ENCODE data around the gene SYNE3.
A peak's percentile ranks its signal among the peaks of the same experiment; 100 is the strongest.

Gene SYNE3

GRCh38 chr14:95538801-95539509, 22.5 kb upstream of the SYNE3 start:
- no peak for DNase-seq

- DNase-seq: no peak
Observed at GRCh38 chr14:95537298-95538089, 21.0 kb upstream of the SYNE3 start.

GRCh38 chr14:95536671-95537070, 20.2 kb upstream of the SYNE3 start:
- DNase-seq: no peak

GRCh38 chr14:95536036-95536593, 19.7 kb upstream of the SYNE3 start:
- no peak for DNase-seq

GRCh38 chr14:95535226-95536021, 19.0 kb upstream of the SYNE3 start:
- DNase-seq: no peak

GRCh38 chr14:95534299-95535225, 18.1 kb upstream of the SYNE3 start, which contains the start of gene GLRX5:
TSS of gene GLRX5 (plus strand) at chr14:95535050. CDS start at chr14:95535090, 40 bp downstream.
- peak; percentile 100 for DNase-seq

GRCh38 chr14:95533822-95534221, 17.4 kb upstream of the SYNE3 start:
- no peak for DNase-seq

GRCh38 chr14:95533391-95533821, 17.0 kb upstream of the SYNE3 start:
- no peak for DNase-seq

- DNase-seq: no peak
Observed at GRCh38 chr14:95531969-95532368, 15.5 kb upstream of the SYNE3 start.

- no peak for DNase-seq
Observed at GRCh38 chr14:95531473-95531872, 15.0 kb upstream of the SYNE3 start.

GRCh38 chr14:95530473-95531276, 14.2 kb upstream of the SYNE3 start:
- no peak for DNase-seq

- no peak for DNase-seq
Observed at GRCh38 chr14:95529216-95529615, 12.8 kb upstream of the SYNE3 start.

GRCh38 chr14:95527387-95528002, 11.0 kb upstream of the SYNE3 start:
- peak; percentile 66 for DNase-seq

GRCh38 chr14:95526483-95527386, 10.3 kb upstream of the SYNE3 start:
- no peak for DNase-seq

GRCh38 chr14:95525999-95526398, 9.5 kb upstream of the SYNE3 start:
- no peak for DNase-seq

- DNase-seq: no peak
Observed at GRCh38 chr14:95524706-95525512, 8.5 kb upstream of the SYNE3 start.

- peak; percentile 69 for DNase-seq
Observed at GRCh38 chr14:95523815-95524448, 7.5 kb upstream of the SYNE3 start.
